ENCODE results near the gene SPG7. TPM values are rescaled to one million over a fixed set of nuclear protein-coding genes. Genes with fewer than 3 reads are reported as not detected.

The SPG7 gene
- total RNA-seq, 4 donors from 2014 or later, result 66.6 to 208 (median 144) TPM

DNA sequence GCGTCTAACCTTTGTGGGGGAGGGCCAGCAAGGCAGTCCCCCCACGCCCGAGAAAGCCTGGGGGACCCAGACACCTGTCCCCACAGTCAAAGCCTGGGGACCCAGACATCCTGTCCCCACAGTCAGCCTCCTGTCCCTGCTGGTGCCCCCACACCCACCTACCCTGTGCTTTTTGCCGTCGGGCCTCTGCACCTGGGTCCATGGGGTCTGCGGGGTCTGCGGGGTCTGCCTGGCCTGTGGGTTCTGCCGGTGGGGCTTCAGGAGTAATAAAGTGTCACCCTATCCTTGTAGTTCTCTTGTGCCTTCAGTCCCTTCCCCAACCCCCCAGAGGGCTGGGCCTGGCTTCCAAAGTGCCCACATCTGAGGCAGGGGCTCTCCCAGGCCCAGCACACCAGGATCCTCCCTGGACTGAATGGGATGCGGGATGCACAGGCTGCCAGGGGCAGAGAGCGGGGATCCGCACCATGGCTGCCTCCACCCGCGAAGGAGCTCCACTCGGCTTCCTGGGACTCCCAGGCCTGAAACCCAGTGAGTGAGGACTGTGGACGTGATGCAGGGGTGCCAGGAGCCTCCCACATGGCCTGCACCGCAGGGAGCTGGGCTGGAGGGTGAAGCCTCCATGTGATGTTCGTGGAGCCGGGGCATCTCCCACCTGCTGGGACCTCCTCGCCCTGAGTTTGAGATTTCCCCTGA, 88.9 kb downstream of the SPG7 start:
- no peak for DNase-seq
- Histone ChIP-seq H3K36me3 (no peaks in the 10 kb centered on the region), H3K4me3 (no peak overlapping the region), H3K9me3 (no peaks in the 10 kb centered on the region), H3K27me3 (no peaks in the 10 kb centered on the region), H3K4me1 (no peaks in the 10 kb centered on the region), H3K27ac (no peak overlapping the region)
- no peak for TF ChIP-seq POLR2A (IDR thresholded peaks at IDR 0.05)
- TF ChIP-seq, protein P1, sequence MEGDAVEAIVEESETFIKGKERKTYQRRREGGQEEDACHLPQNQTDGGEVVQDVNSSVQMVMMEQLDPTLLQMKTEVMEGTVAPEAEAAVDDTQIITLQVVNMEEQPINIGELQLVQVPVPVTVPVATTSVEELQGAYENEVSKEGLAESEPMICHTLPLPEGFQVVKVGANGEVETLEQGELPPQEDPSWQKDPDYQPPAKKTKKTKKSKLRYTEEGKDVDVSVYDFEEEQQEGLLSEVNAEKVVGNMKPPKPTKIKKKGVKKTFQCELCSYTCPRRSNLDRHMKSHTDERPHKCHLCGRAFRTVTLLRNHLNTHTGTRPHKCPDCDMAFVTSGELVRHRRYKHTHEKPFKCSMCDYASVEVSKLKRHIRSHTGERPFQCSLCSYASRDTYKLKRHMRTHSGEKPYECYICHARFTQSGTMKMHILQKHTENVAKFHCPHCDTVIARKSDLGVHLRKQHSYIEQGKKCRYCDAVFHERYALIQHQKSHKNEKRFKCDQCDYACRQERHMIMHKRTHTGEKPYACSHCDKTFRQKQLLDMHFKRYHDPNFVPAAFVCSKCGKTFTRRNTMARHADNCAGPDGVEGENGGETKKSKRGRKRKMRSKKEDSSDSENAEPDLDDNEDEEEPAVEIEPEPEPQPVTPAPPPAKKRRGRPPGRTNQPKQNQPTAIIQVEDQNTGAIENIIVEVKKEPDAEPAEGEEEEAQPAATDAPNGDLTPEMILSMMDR (IDR thresholded peaks at IDR 0.05), result no peak
- intact Hi-C loops (cut with DNase I; ENCODE audit: low total_unique reads), result no loop called here

DNA sequence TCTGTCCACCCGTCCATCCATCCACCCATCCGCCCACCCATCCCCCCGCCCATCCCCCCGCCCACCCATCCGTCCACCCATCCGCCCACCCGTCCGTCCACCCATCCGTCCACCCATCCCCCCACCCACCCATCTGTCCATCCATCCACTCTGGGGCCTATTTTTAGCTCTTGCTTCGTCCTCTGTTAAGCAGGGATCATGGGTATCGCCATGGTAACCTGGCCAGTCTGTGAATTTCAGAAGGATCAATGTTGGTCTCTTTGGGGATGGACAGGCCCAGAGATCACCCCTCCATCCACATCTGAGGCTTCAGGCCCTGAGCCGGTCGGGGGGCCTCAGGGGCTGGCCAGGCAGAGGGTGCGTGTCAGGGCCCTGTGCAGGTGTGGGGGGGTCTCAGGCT, 90.0 kb downstream of the SPG7 start:
- no peak for DNase-seq
- Histone ChIP-seq H3K36me3 (no peaks in the 10 kb centered on the region), H3K27me3 (no peaks in the 10 kb centered on the region), H3K27ac (no peak overlapping the region), H3K4me3 (no peak overlapping the region), H3K9me3 (no peaks in the 10 kb centered on the region), H3K4me1 (no peaks in the 10 kb centered on the region)
- TF ChIP-seq, protein P1 (IDR thresholded peaks at IDR 0.05), result no peak
- no peak for TF ChIP-seq POLR2A (IDR thresholded peaks at IDR 0.05)
- intact Hi-C loops (cut with DNase I; ENCODE audit: low total_unique reads), result no loop called here

DNA sequence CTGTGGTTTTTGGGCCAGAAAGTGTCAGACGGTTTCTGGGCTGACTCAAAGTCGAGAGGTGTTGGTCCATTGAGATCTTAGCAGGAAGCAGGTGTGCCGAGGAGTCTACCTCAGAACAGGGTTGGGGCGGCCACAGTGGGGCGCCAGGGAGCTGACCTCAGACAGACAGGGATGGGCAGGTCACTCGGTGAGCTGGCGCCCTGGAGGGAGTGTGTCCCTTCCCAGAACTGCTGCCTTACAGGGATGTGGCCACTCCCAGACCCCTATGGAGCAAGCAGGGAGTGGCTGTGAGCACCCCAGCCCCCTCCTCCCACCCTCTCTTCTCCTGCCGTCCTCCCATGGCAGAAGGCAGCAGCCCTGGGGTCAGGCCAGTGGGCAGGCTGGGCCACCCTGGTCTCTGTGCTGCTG, 91.3 kb downstream of the SPG7 start:
- TF ChIP-seq POLR2A (IDR thresholded peaks at IDR 0.05), result no peak
- TF ChIP-seq, protein P1 (IDR thresholded peaks at IDR 0.05), result no peak
- intact Hi-C loops (cut with DNase I; ENCODE audit: low total_unique reads), result no loop called here
- no peak overlapping the region for H3K27ac ChIP-seq
- H3K4me3 ChIP-seq, result no peak overlapping the region
- H3K27me3 ChIP-seq, result no peaks in the 10 kb centered on the region
- no peaks in the 10 kb centered on the region for H3K4me1 ChIP-seq
- no peaks in the 10 kb centered on the region for H3K36me3 ChIP-seq
- no peak for DNase-seq
- no peaks in the 10 kb centered on the region for H3K9me3 ChIP-seq

DNA sequence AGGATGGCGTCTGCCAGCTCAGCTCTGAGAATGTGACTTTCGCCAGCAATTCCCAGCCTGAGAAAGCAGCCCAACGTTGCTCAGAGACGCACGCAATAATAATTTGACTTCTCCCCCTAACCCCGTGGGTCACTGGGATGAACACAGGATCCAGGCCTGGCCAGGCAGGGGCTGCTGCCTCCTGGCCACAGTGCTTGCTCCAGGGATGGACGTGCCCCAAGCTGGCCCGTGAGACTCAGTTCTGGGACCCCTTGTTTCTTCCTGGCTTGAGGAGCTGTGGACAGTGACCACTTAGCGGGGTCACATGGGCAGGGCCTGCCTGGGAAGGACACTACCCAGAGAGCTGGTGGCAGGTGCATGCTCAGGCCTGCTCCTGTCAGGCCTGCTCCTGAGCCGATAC, 91.7 kb downstream of the SPG7 start:
- TF ChIP-seq, protein P1 (IDR thresholded peaks at IDR 0.05), result no peak
- TF ChIP-seq POLR2A (IDR thresholded peaks at IDR 0.05), result no peak
- DNase-seq, result no peak
- H3K4me3 ChIP-seq, result no peak overlapping the region
- intact Hi-C loops (cut with DNase I; ENCODE audit: low total_unique reads), result no loop called here
- H3K27ac ChIP-seq, result no peak overlapping the region
- no peaks in the 10 kb centered on the region for H3K36me3 ChIP-seq
- H3K4me1 ChIP-seq, result no peaks in the 10 kb centered on the region
- no peaks in the 10 kb centered on the region for H3K9me3 ChIP-seq
- no peaks in the 10 kb centered on the region for H3K27me3 ChIP-seq

DNA sequence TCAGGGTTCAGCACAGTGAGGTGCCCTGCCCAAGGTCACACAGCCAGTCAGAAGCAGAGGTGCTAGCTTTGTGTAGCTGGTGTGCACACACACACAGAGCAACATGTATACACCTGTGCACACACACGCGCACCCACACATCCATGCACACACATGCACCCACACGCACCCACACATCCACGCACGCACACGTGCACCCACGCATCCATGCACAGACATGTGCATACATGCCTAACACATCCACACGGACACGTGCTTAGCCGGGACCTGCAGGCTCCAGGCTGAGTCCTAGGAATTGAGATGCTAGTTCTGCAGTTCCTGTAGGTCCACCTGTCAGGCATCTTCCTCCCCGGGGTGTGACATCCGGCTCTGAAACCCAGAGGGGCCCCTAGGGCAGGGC, 92.2 kb downstream of the SPG7 start:
- no peaks in the 10 kb centered on the region for H3K4me1 ChIP-seq
- no peak overlapping the region for H3K27ac ChIP-seq
- H3K9me3 ChIP-seq, result no peaks in the 10 kb centered on the region
- H3K4me3 ChIP-seq, result no peak overlapping the region
- intact Hi-C loops (cut with DNase I; ENCODE audit: low total_unique reads), result no loop called here
- H3K27me3 ChIP-seq, result no peaks in the 10 kb centered on the region
- H3K36me3 ChIP-seq, result no peaks in the 10 kb centered on the region
- TF ChIP-seq, protein P1 (IDR thresholded peaks at IDR 0.05), result no peak
- no peak for TF ChIP-seq POLR2A (IDR thresholded peaks at IDR 0.05)
- no peak for DNase-seq
